NCI-H2081 treated with DMSO at 0.1 percent for 48 hours (cell line): ENCODE results near the gene GNAQ.
"Not testable (repeated sequence)": the region's sequence is repeated elsewhere in the genome, so short reads cannot be mapped to it uniquely, and the experiment has no call there.

Experiments
- DNase-seq: peaks from one replicate; lab custom pipeline; 2025; lab: John Stamatoyannopoulos, UW

The GNAQ gene

DNA sequence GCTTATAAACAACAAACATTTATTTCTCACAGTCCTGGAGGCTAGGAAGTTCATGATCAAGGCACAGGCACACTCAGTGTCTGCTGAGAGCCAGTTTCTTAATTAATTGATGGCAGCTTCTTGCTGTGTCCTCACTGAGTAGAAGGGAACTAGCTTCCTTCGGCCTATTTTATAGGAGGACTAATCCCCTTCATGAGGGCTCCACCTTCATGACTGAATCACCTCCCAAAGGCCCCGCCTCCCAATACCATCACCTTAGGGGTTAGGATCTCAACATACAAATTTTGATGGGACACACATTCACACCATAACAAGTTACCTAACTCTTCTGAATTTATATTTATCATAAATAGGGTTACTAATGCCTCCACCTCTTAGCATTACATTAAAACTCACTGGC lies 129.8 kb downstream of the GNAQ start:
- DNase-seq: no peak

GRCh38 chr9:77901018-77901417 lies 130.6 kb downstream of the GNAQ start:
- no peak for DNase-seq

- DNase-seq: no peak
Measured at GRCh38 chr9:77899679-77900354, 131.8 kb downstream of the GNAQ start.

DNA sequence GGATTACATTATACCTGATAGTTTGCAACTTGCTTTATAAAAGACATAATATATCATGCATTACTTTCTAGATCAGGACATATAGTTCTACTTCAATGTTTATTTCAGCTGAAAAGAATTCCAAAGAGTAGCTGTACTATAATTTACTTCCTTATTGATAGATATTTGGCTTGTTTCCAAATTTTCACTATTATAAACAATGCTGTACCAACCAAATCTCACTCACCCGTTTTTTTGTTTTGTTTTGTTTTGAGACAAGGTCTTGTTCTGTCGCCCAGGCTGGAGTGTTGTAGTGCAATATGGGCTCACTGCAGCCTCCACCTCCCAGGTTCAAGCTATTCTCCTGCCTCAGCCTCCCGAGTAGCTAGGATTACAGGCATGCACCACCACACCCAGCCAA lies 132.7 kb downstream of the GNAQ start:
- DNase-seq: no peak

- peak; percentile 91 for DNase-seq
Measured at GRCh38 chr9:77896938-77897667, 134.5 kb downstream of the GNAQ start.

DNA sequence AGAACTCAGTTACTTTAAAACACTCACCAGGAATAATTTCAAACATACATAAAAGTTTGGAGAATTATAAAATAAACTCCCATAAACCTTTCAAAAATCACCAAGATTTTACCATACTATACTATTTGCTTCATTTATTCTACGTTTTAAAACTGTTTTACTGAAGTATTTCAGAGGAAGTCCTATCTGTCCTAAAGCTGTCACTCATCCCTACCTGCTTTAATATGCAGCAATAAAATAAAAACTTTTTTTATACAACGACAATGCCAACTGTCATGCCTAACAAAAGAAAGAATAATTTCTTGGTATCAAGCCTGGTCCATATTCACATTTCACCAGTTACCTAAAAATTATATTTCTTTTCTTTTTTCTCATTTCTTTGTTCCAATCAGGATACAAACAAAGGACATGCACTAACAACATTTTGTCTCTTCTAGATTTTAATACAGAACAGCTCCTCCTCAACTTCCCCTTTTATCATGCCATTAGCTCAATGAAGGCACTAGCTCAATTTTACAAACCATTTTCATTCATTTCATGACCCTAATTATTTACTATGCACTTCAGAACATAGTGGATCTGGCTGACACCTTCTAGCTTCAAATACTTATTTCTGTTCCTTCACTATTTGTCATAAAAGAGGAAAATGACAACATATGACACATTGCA lies 135.2 kb downstream of the GNAQ start:
- no peak for DNase-seq

- no peak for DNase-seq
Measured at GRCh38 chr9:77893706-77894105, 137.9 kb downstream of the GNAQ start.

DNA sequence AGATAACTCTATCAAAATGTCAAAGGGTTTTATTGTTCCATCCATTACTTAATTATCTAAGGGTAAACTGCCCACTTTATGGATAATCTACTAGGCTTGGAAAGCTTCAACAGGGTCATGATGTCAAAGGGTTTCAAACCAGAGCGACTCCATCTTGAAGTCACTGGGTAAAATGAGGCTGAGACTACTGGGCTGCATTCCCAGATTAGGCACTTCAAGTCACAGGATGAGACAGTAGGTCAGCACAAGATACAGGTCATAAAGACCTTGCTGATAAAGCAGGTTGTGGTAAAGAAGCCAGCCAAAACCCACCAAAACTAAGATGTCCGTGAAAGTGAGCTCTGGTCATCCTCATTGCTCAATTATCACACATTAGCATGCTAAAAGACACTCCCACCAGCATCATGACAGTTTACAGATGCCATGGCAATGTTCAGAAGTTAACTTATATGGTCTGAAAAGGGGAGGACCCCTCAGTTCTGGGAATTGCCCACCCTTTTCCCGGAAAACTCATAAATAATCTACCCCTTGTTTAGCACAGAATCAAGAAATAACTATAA lies 138.6 kb downstream of the GNAQ start:
- DNase-seq: no peak

DNA sequence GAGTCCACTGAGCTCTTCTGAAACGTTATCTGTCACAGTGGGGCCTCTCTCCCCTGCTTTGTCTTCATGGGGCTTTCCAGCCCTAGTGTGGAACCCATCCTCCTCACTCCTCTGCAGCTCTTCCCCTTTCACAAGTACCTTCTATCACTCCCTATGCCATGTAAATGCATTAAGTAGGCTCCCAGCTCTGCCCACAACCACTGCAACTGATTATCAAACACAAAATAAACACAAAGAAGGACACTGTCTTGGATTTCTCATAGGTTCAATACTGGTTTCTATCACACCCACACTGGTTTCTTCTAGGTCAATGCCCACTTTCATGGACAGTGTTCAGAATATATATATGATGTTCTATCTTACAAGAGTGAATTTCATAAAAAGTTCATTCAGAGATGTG lies 139.4 kb downstream of the GNAQ start:
- DNase-seq: no peak

- DNase-seq: no peak
Measured at GRCh38 chr9:77891128-77891800, 140.3 kb downstream of the GNAQ start.

- DNase-seq: no peak
Measured at GRCh38 chr9:77887662-77888061, 143.9 kb downstream of the GNAQ start.

DNA sequence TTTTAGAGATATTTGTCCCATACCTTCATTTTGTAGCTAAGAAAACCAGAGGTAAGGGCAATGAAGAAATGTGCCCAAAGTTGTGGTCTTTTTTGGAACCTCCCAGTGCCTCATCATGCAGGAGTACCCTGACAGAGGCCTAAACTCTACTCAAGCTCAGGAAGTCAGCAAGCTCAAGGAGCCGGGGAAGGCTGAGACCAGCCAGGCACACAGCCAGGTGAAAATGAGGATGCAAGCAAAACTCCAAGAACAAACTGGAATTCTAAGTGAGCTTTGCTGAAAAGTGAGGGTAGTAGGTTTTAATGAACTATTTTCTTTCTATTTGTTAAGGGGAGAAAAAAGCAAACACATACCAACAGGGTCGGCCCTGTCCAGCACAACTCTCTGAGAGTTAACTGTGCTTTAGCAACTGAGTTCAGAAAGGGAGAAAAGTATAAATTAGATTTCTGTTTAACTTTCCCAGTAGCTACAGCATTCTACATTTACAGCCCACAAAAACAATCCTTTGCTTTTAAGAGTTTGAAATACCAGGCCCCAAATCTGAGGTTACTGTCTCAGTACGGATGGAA lies 146.4 kb downstream of the GNAQ start:
- DNase-seq: no peak

DNA sequence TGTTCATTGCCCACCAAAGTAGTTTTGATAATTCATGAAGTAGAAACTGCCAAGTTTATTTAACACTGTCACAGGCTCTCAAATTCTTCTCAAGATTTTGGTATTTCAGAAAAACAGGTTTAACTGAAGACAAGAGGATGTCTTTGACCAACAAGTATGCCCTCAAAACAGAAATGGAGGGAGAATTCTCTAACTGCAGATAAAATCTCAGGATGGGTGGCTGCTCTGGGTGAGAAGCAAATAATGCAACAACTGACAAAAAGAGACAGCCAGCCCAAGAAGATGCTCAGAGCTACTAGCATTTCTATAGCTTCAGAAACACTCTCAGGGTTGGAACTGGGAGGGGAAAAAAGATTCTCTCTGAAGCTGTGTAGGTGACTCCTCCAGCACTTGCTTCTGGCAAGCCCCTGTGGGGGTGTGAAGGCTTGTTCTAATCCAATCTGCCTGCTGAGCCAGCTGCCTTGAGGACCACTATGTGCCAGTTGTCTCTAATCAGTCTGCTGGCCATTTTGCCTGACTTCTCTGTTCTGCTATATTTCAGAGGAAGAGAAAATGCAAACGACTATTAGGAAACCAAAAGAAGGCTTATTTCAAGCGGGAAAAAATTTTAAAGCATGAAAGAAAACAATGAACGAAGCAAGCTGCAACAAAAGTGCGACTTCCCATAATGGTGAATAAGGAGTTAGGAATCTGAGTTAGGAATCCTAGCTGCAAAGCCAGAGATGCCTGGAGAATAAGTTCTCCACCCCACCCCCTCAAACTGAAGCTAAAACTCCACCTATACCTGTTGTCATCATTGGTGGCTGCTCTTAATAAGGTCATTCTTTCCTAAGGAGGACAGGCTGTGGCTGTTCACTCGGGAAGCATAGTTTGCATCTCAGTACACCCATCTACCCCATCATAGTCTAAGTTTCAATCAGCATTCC lies 147.5 kb downstream of the GNAQ start:
- no peak for DNase-seq

- DNase-seq: no peak
Measured at GRCh38 chr9:77883133-77883532, 148.5 kb downstream of the GNAQ start.

GRCh38 chr9:77882294-77882693 lies 149.3 kb downstream of the GNAQ start:
- no peak for DNase-seq

DNA sequence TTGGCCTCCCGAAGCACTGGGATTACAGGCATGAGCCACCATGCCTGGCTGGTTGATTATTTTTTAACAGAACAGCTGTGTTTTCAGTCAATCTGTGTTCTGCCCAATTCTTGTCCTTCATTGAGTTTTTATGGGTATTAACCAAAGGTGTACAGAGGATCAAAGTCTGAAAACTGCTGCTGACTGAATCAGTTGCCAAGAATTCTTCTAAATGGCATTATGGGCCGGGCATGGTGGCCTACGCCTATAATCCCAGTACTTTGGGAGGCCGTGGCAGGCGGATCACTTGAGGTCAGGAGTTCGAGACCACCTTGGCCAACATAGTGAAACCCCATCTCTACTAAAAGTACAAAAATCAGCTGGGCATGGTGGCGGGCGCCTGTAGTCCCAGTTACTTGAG lies 150.0 kb downstream of the GNAQ start:
- DNase-seq: not testable (repeated sequence)

DNA sequence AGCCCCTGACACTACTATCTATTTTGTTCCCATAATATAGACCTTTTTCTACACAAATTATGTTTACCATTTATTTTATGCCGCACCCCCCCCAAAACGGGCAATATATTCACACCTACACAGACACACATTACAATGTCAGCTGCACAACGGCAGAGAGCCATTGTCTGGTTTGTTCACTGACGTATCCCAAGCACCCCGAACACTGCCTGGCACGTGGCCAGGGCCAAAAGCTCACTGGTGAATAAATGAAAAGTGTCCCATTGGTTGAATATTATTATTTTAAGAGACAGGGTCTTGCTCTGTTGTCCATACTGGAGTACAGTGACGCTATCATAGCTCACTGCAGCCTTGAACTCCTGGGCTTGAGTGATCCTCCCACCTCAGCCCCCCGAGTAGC lies 150.5 kb downstream of the GNAQ start:
- DNase-seq: no peak

GRCh38 chr9:77879437-77879943 lies 152.1 kb downstream of the GNAQ start:
- no peak for DNase-seq

DNA sequence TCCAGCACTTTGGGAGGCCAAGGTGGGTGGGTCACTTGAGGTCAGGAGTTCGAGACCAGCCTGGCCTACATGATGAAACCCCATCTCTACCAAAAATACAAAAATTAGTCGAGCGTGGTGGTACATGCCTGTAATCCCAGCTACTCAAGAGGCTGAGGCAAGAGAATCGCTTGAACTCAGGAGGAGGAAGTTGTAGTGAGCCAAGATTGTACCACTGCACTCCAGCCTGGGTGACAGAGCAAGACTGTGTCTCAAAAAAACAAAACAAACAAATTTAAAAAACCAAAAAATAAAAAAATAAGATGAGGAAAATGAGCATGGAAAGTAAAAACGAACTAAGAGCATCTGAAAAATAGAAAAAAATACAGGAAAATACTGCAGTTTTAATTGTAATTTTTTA lies 152.8 kb downstream of the GNAQ start:
- DNase-seq: not testable (repeated sequence)

DNA sequence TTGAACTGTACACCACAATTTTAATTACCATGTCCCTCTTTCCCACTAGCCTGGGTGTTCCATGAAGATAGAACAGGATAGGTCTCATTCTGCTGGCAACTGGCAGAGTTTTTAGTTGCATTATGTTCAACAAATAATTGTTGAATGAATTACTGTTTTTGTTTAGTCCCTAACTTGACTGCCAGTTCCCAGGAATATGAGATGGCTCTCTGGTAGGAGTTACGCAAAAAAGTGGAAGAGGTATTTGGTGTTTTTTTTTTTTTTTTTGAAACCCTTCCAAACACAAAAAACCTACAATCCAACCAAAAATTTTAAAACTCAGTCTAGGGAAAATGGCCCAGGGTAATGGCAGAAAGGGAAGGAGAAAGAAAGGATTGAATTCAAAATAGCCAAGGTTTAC lies 153.6 kb downstream of the GNAQ start:
- no peak for DNase-seq

- no peak for DNase-seq
Measured at GRCh38 chr9:77876590-77876989, 155.0 kb downstream of the GNAQ start.
